B cell (primary cell): ENCODE results near the gene VAMP8. TPM values are rescaled to one million over a fixed set of nuclear protein-coding genes. Genes with fewer than 3 reads are reported as not detected.

Experiments
- ATAC-seq: fragments of 200-7000 bp; cut with Tn5 transposase; one replicate; pipeline ENCODE4 v1.10.0; 2021; ENCODE audit warnings: low read depth, mild to moderate bottlenecking, moderate number of reproducible peaks, moderate library complexity
- CTCF ChIA-PET: fragments of 350-600 bp; sonication (Branson Sonifier 250); formaldehyde crosslinking; loops from one replicate; lab custom pipeline; 2021; ENCODE audit warnings: antibody characterized with exemption, inconsistent platforms; lab: Charles Lee
- POLR2A ChIA-PET: fragments of 350-600 bp; sonication (Branson Sonifier 250); formaldehyde crosslinking; loops from one replicate; lab custom pipeline; 2021; ENCODE audit warnings: antibody characterized with exemption; lab: Charles Lee
- DNase-seq: peaks from one replicate; pipeline ENCODE4 v3.0.0; 2013
- H2AFZ ChIP-seq: 2 replicates; pipeline ENCODE4 v1.6.1; 2012; ENCODE audit warnings: mild to moderate bottlenecking, low read depth, low read length; ENCODE audit not compliant: insufficient read depth, poor library complexity, severe bottlenecking
- H3K27ac ChIP-seq, 2 donors: 1 replicate in 1 of 2; 2 replicates in 1 of 2; pipeline ENCODE4 v1.5.1; 2012 to 2013; ENCODE audit warnings: low read length in 2 of 2, mild to moderate bottlenecking in 2 of 2, moderate library complexity in 1 of 2
- H3K27me3 ChIP-seq, 4 experiments: fragments of 200-600 bp in 1 of 4; sonication (generic) in 1 of 4; replicated peaks in 1 of 4; 1 replicate in 2 of 4; 2 replicates in 2 of 4; pipeline versions ENCODE4 v1.6.1 to v1.7.0; 2013 to 2016; ENCODE audit warnings: low read length in 3 of 4, mild to moderate bottlenecking in 2 of 4, mixed read lengths in 1 of 4, moderate library complexity in 1 of 4; ENCODE audit not compliant: insufficient read depth in 4 of 4, control insufficient read depth in 3 of 4; ENCODE audit errors: control extremely low read depth in 1 of 4
- H3K36me3 ChIP-seq, 2 experiments: replicated peaks in 1 of 2; 1 replicate in 1 of 2; 2 replicates in 1 of 2; pipeline versions ENCODE4 v1.6.1 to v1.7.1; 2013; ENCODE audit warnings: low read length in 1 of 2; ENCODE audit not compliant: insufficient read depth in 2 of 2, control insufficient read depth in 1 of 2; ENCODE audit errors: control extremely low read depth in 1 of 2, extremely low read depth in 1 of 2
- H3K4me1 ChIP-seq, 2 donors: fragments of 200-600 bp in 1 of 2; sonication (generic) in 1 of 2; 1 replicate in 1 of 2; 2 replicates in 1 of 2; pipeline versions ENCODE4 v1.5.1 to v1.6.1; 2013 to 2017; ENCODE audit warnings: low read length in 2 of 2; ENCODE audit not compliant: control insufficient read depth in 2 of 2, insufficient read depth in 2 of 2
- H3K4me2 ChIP-seq: replicated peaks from 2 replicates; pipeline ENCODE3; 2012; ENCODE audit warnings: mild to moderate bottlenecking, low read depth, low read length; ENCODE audit not compliant: poor library complexity, severe bottlenecking
- H3K4me3 ChIP-seq, 5 experiments: fragments of 200-600 bp in 1 of 5; sonication (generic) in 1 of 5; 1 replicate in 3 of 5; 2 replicates in 2 of 5; pipeline versions ENCODE4 v1.5.1 to v1.7.0; 2011 to 2016; ENCODE audit warnings: low read length in 4 of 5, mild to moderate bottlenecking in 4 of 5, low read depth in 2 of 5, control low read depth in 1 of 5, moderate library complexity in 1 of 5; ENCODE audit not compliant: insufficient read depth in 1 of 5; ENCODE audit errors: control extremely low read depth in 1 of 5, extremely low read depth in 1 of 5
- H3K79me2 ChIP-seq: fragments of 200-600 bp; sonication (generic); one replicate; pipeline ENCODE4 v1.6.0; 2016; ENCODE audit warnings: low read length; ENCODE audit not compliant: control insufficient read depth, insufficient read depth
- H3K9ac ChIP-seq: fragments of 200-600 bp; sonication (generic); 2 replicates; pipeline ENCODE4 v1.6.1; 2017; ENCODE audit warnings: mild to moderate bottlenecking, low read length, moderate library complexity
- H3K9me3 ChIP-seq, 3 donors: one replicate each; pipeline versions ENCODE4 v1.6.1 to v1.7.1; 2013; ENCODE audit warnings: low read length in 2 of 3; ENCODE audit not compliant: control insufficient read depth in 2 of 3, insufficient read depth in 1 of 3; ENCODE audit errors: control extremely low read depth in 1 of 3
- H4K20me1 ChIP-seq: 2 replicates; pipeline ENCODE4 v1.6.0; 2012; ENCODE audit warnings: mild to moderate bottlenecking, low read length; ENCODE audit not compliant: insufficient read depth, control insufficient read depth, poor library complexity, severe bottlenecking
- H3K27ac Mint-ChIP-seq: one replicate; pipeline ENCODE4 v1.8.0; 2021; ENCODE audit warnings: mixed read lengths
- H3K27me3 Mint-ChIP-seq: one replicate; pipeline ENCODE4 v1.8.0; 2021; ENCODE audit warnings: mixed read lengths
- H3K4me1 Mint-ChIP-seq: one replicate; pipeline ENCODE4 v1.8.0; 2021; ENCODE audit warnings: mixed read lengths
- H3K4me3 Mint-ChIP-seq: one replicate; pipeline ENCODE4 v1.8.0; 2021; ENCODE audit warnings: mixed read lengths
- H3K9me3 Mint-ChIP-seq: one replicate; pipeline ENCODE4 v1.8.0; 2022; ENCODE audit warnings: mixed read lengths; ENCODE audit not compliant: insufficient read depth
- CTCF ChIP-seq: fragments of 200-600 bp; IDR thresholded peaks from one replicate; pipeline ENCODE4 v1.8.0; 2022; ENCODE audit warnings: antibody characterized with exemption, mild to moderate bottlenecking
- EZH2 ChIP-seq: IDR thresholded peaks from 2 replicates; pipeline ENCODE4 v1.6.1; 2012; ENCODE audit warnings: borderline replicate concordance, low read depth, mild to moderate bottlenecking, moderate library complexity, low read length; ENCODE audit not compliant: insufficient read depth, poor library complexity, severe bottlenecking
- WGBS: methylation state at CpG from one replicate; pipeline ENCODE4 v1.1.5; 2013; ENCODE audit warnings: missing lambda C conversion rate; ENCODE audit not compliant: insufficient coverage; 5-methylcytosine and 5-hydroxymethylcytosine counted together
- intact Hi-C: fragments of 100-400 bp; cut with micrococcal nuclease; formaldehyde crosslinking; loops from one replicate; pipeline ENCODE4 v1.10.0; 2022
- polyA plus RNA-seq: library from polyadenylated mRNA; depleted of rRNA; stranded (reverse); fragments of >200 nt; gene quantifications from 2 replicates; pipeline ENCODE4 v1.2.3, GENCODE V29; 2012
- total RNA-seq, 2 donors: library from RNA; stranded (reverse); fragments of 120-200 nt in 1 of 2; gene quantifications; 1 replicate in 1 of 2; 2 replicates in 1 of 2; pipeline versions ENCODE4 v1.2.3 to v1.2.4, GENCODE V29; 2013 to 2022

The VAMP8 gene
- total and polyA plus RNA-seq, 2 donors (not counting 1 experiment from before 2014, with no cell fraction given), result 68.7 to 73.8 TPM

- POLR2A ChIA-PET, result interaction anchor here (2.9 kb wide), 1 partner anchor 12 kb away, joined by 8 read pairs; the partner anchor contains the start of gene VAMP5
- H3K9me3 ChIP-seq, result no peaks in the 10 kb centered on the region
- 97% methylated on average over 5 of the region's 5 CpGs for WGBS
Measured at GRCh38 chr2:85597241-85597640, 19.9 kb downstream of the VAMP8 start.

More at GRCh38 chr2:85597241-85597640, 19.9 kb downstream of the VAMP8 start:
- peaks cover 14% of the 10 kb centered on the region for H4K20me1 ChIP-seq
- no peaks in the 10 kb centered on the region for H3K27me3 ChIP-seq
- ATAC-seq, result no peak
- H3K9me3 Mint-ChIP-seq, result no peaks in the 10 kb centered on the region
- no peak for DNase-seq
- no peak overlapping the region for H3K27ac Mint-ChIP-seq
- H3K27me3 Mint-ChIP-seq, result no peaks in the 10 kb centered on the region
- H3K4me2 ChIP-seq, result no peak overlapping the region
- intact Hi-C loops, result no loop called here
- peaks cover 36% of the 10 kb centered on the region for H3K79me2 ChIP-seq
- H3K4me3 ChIP-seq, result no peak overlapping the region
- peak overlapping the region; percentile 92 for H3K4me3 Mint-ChIP-seq
- CTCF ChIA-PET, result interaction anchor here (4.5 kb wide), 1 partner anchor 46 kb away, joined by 21 read pairs; no protein-coding TSS in a partner anchor
- peaks cover 23 to 31% of the 10 kb centered on the region in 2 donors for H3K4me1 ChIP-seq
- TF ChIP-seq EZH2 (no peak), CTCF (no peak)
- H3K27ac ChIP-seq, result no peak overlapping the region
- H3K36me3 ChIP-seq, result peaks cover 0 to 28% of the 10 kb centered on the region in 2 experiments
- H3K4me1 Mint-ChIP-seq, result peaks cover 39% of the 10 kb centered on the region
- H3K9ac ChIP-seq, result no peak overlapping the region
- no peak overlapping the region for H2AFZ ChIP-seq
